ENCODE measurements around the gene RYR3. TPM values are rescaled to one million over a fixed set of nuclear protein-coding genes. Genes with fewer than 3 reads are reported as not detected.
A peak's percentile ranks its signal among the peaks of the same experiment; 100 is the strongest.

Gene RYR3
- total RNA-seq, 1 donor from 2014 or later, result not detected

DNA sequence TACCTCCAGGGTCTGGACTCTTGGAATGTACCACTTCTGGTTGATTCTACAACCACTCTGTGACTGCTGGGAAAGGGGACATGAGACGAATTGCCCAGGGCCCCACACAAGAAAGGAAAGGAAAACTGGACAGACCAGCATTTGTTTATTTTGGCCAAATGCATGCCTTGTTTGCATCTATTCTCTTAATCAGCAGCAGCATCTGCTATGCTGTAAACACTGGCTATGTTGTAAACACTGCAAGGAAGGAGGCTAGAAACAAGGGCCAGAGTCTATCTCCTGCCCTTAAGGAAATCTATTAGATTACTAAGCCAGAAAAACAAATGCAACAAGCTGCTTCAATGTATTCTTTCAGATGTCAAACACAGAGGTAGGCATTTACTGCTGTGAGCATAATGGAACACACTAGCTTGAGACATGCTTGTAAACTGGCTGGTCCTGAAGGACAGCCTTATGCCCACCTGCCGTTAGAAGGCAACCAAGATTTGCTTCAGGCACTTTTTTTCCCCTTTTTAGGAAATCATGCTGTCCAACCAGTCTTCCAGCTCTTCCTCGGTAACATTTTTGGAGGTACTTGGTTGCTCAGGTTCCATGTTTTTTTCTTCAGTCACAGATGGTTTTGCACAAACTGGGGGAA is 555.5 kb downstream of the RYR3 start:
- no peak for DNase-seq (ENCODE audit: low read depth in 2 of 2)

DNA sequence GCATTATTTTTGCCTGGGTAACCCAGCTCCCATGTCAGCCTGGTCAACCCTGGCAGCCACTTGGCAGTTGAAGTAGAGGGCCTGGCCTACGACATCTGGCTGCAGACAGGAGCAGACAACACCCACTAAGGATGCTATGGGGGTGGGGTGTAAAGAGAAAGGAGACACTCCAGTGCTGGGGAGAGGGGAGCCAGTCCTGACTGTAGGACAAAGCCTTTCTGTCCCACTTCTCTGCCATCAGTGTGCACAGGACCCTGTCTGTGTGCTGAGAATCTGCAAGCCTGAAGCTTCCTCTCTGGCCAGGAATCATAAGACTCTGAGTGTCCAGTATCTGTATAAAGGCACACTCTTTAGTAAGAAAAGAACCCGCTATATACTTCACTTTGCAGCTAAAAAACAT is 561.2 kb downstream of the RYR3 start:
- no peak for DNase-seq (ENCODE audit: low read depth in 2 of 2)

DNA sequence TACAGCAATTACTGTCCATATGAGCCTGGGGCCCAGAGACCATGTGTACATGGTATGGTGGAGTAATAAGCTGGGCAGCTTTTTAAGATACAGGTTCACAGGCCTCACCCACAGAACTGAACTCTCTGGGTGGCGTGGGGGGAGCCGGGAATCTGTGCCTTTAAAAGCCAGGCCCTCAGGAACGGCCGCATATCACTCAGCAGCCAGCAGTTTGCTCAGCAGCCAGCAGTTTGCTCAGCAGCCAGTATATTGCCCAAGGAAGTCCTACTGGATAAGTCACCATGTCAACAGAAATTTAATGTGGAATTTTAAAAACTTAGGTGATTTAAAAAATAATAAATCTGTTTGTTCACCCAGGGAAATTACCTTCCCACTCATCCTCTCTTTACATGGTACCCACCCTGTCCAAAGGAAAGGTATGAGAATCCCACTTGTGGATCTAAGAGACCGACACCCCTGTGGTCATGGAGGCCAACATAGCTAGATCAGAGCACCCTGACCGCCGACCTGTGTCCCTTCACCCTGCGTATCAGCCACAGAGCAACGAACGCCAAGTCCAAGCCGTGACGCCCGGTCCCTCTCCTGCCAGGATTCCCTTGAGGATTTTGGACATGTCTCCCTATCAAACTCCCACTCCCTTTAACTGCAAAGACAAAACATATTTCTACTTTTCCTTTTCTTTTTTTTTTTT is 561.8 kb downstream of the RYR3 start:
- no peak for DNase-seq (ENCODE audit: low read depth in 2 of 2)

DNA sequence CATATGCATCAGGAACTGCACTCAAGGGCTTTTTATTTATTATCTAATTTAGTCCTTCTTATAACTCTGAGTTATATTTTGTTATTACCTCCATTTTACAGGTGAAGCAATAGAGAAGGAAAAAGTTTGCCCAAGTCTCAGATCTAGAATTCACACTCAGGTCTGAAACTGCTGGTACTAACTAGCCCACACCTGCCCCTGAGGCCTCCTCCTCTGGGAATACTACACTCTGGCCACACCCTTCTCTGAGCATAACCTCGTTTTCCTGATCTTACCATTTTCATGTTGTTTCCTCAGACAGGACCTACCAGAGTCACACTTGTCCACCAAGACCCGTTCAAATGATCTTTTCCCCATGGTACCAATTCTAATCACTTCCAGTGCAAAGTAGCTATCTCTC is 563.4 kb downstream of the RYR3 start:
- no peak for DNase-seq (ENCODE audit: low read depth in 2 of 2)

GRCh38 chr15:33882921-33883320 is 572.2 kb downstream of the RYR3 start:
- DNase-seq (ENCODE audit: low read depth in 2 of 2), result no peak

- DNase-seq (ENCODE audit: low read depth in 2 of 2), result no peak
Observed at GRCh38 chr15:33888176-33888575, 577.4 kb downstream of the RYR3 start.

- no peak for DNase-seq (ENCODE audit: low read depth in 2 of 2)
Observed at GRCh38 chr15:33894193-33894592, 583.4 kb downstream of the RYR3 start.

GRCh38 chr15:33902043-33902442 is 591.3 kb downstream of the RYR3 start:
- no peak for DNase-seq (ENCODE audit: low read depth in 2 of 2)

DNA sequence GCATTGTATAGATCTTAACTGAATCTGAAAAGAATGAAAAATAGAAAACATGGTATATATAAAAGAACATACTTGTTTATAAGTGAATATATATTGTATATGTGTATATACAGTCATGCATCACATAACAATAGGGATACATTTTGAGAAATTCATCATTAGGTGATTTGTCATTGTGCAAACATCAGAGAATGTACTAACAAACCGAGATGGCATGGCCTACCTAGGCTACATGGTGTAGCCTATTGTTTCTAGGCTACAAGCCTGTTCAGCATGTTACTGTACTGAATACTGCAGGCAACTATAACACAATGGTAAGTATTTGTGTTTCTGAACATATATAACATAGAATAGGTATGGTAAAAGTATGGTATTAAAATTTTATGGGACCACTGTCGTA is 592.9 kb downstream of the RYR3 start:
- DNase-seq (ENCODE audit: low read depth in 2 of 2), result no peak

- peak; percentile 27 to 65 for DNase-seq (ENCODE audit: low read depth in 2 of 2)
Observed at GRCh38 chr15:33907326-33907725, 596.6 kb downstream of the RYR3 start.

- DNase-seq (ENCODE audit: low read depth in 2 of 2), result peak; percentile 5 to 61
Observed at GRCh38 chr15:33908406-33908805, 597.6 kb downstream of the RYR3 start.

GRCh38 chr15:33910741-33911140 is 600.0 kb downstream of the RYR3 start:
- DNase-seq (ENCODE audit: low read depth in 2 of 2), result peak in 1 of 2 donors; percentile 23

DNA sequence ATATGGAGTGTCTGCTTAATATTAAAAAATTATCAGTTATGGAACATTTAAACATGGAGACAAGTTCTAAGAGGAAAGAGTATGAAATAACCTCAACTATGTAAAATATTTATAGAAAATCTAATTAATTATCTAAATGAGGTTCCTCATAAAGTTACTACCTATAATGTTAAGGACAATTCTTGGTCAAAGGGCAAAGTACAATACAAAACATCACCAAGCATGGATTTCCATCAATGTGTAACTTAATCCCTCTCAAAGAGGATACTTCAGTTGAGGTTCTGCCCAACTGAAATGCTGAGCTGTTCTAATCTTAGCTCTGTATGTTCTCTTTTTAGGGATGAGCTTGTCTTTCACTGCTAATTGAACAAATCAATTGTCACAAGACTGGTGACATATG is 601.6 kb downstream of the RYR3 start:
- no peak for DNase-seq (ENCODE audit: low read depth in 2 of 2)

GRCh38 chr15:33913459-33913858 is 602.7 kb downstream of the RYR3 start:
- DNase-seq (ENCODE audit: low read depth in 2 of 2), result peak in 1 of 2 donors; percentile 21

Other genes starting within 250 kb of the RYR3 start
- gene FMN1, start 116.3 kb upstream of the RYR3 start, total RNA-seq, result under 0.01 TPM in 2 replicates

Measured in dermis microvascular lymphatic vessel endothelial cell (primary cell).